WERI-Rb-1 (cell line): ENCODE measurements around the gene BAIAP3.

ENCODE experiments used
- DNase-seq: peaks from one replicate; pipeline ENCODE4 v3.0.0-alpha.2; 2020
- H3K27ac ChIP-seq: fragments of 250-450 bp; sonication (Bioruptor Pico); 2 replicates; pipeline ENCODE4 v1.5.1; 2020; ENCODE audit warnings: mild to moderate bottlenecking, moderate library complexity
- H3K27me3 ChIP-seq: fragments of 250-450 bp; sonication (Bioruptor Pico); 2 replicates; pipeline ENCODE4 v1.5.1; 2021; ENCODE audit warnings: mild to moderate bottlenecking, low read depth, moderate library complexity; ENCODE audit not compliant: insufficient read depth, severe bottlenecking
- H3K36me3 ChIP-seq: fragments of 250-450 bp; sonication (Bioruptor Pico); 2 replicates; pipeline ENCODE4 v1.5.1; 2020; ENCODE audit warnings: mild to moderate bottlenecking, moderate library complexity
- H3K4me3 ChIP-seq: 2 replicates; pipeline ENCODE4 v1.5.1; 2011; ENCODE audit warnings: low read depth, mild to moderate bottlenecking, control low read depth, low read length
- H3K9me3 ChIP-seq: fragments of 250-450 bp; sonication (Bioruptor Pico); 2 replicates; pipeline ENCODE4 v1.5.1; 2021; ENCODE audit warnings: mild to moderate bottlenecking, moderate library complexity; ENCODE audit not compliant: severe bottlenecking
- CTCF ChIP-seq: IDR thresholded peaks from 2 replicates; pipeline ENCODE4 v1.5.1; 2011; ENCODE audit warnings: low read depth, mild to moderate bottlenecking, control low read depth, inconsistent platforms, low read length

BAIAP3 gene

GRCh38 chr16:1333149-1333812 lies at the start of gene BAIAP3:
BAIAP3 (plus strand) TSS chr16:1333645; CDS start chr16:1338550, 4,905 bp downstream.
- peaks cover 9% of the 10 kb centered on the region for H3K9me3 ChIP-seq
- H3K4me3 ChIP-seq = peak within 1 kb of the TSS; percentile 28; the same call in 1 of the 2 replicates
- peaks cover 70% of the 10 kb centered on the region for H3K27me3 ChIP-seq
- no peak for TF ChIP-seq CTCF
- H3K27ac ChIP-seq = no peak within 1 kb of the TSS
- no peaks in the 10 kb centered on the region for H3K36me3 ChIP-seq
- DNase-seq = no peak

- Histone ChIP-seq H3K27me3 (no peaks in the 10 kb centered on the region), H3K27ac (peak overlapping the region; percentile 19; the same call in 1 of the 2 replicates)
These were observed 49.3 kb upstream of the BAIAP3 start for GRCh38 chr16:1283996-1284616.

GRCh38 chr16:1285669-1286512 lies 47.6 kb upstream of the BAIAP3 start:
- Histone ChIP-seq H3K27me3 (no peaks in the 10 kb centered on the region), H3K9me3 (no peaks in the 10 kb centered on the region), H3K36me3 (no peaks in the 10 kb centered on the region), H3K27ac (no peak overlapping the region), H3K4me3 (no peak overlapping the region)
- peak; percentile 47 for TF ChIP-seq CTCF
- DNase-seq = peak; percentile 30

More at GRCh38 chr16:1283996-1284616, 49.3 kb upstream of the BAIAP3 start:
- Histone ChIP-seq H3K4me3 (peak overlapping the region; percentile 11; the same call in 1 of the 2 replicates), H3K9me3 (no peaks in the 10 kb centered on the region), H3K36me3 (no peaks in the 10 kb centered on the region)
- TF ChIP-seq CTCF = no peak
- DNase-seq = peak; percentile 61

GRCh38 chr16:1286513-1287094 lies 46.8 kb upstream of the BAIAP3 start:
- Histone ChIP-seq H3K27me3 (no peaks in the 10 kb centered on the region), H3K9me3 (no peaks in the 10 kb centered on the region), H3K36me3 (no peaks in the 10 kb centered on the region), H3K27ac (no peak overlapping the region), H3K4me3 (no peak overlapping the region)
- no peak for DNase-seq
- TF ChIP-seq CTCF = no peak

GRCh38 chr16:1287982-1288670 lies 45.3 kb upstream of the BAIAP3 start:
- Histone ChIP-seq H3K4me3 (no peak overlapping the region), H3K27me3 (no peaks in the 10 kb centered on the region), H3K36me3 (no peaks in the 10 kb centered on the region), H3K27ac (no peak overlapping the region), H3K9me3 (no peaks in the 10 kb centered on the region)
- no peak for TF ChIP-seq CTCF
- no peak for DNase-seq
